Uterus (tissue), 4 donors: ENCODE measurements around the gene POC1B. TPM values are rescaled to one million over a fixed set of nuclear protein-coding genes. Genes with fewer than 3 reads are reported as not detected.

Experiments
- DNase-seq, 2 donors: peaks; one replicate each; pipeline ENCODE4 v3.0.0-alpha.2; 2019 to 2020
- H3K27ac ChIP-seq, 2 donors: fragments of 200-600 bp; sonication (generic); 1 replicate in 1 of 2; 2 replicates in 1 of 2; pipeline ENCODE4 v1.5.1; 2016 to 2018
- H3K27me3 ChIP-seq, 2 donors: fragments of 200-600 bp; sonication (generic); one replicate each; pipeline ENCODE4 v1.5.1; 2018 to 2019; ENCODE audit warnings: control low read depth in 1 of 2
- H3K36me3 ChIP-seq, 2 donors: fragments of 200-600 bp; sonication (generic); one replicate each; pipeline ENCODE4 v1.5.1; 2019; ENCODE audit warnings: control low read depth in 1 of 2
- H3K4me1 ChIP-seq, 2 donors: fragments of 200-600 bp; sonication (generic); one replicate each; pipeline ENCODE4 v1.5.1; 2018 to 2019; ENCODE audit warnings: control low read depth in 1 of 2
- H3K4me3 ChIP-seq, 2 donors: fragments of 200-600 bp; sonication (generic); 1 replicate in 1 of 2; 2 replicates in 1 of 2; pipeline ENCODE4 v1.5.1; 2018 to 2019; ENCODE audit warnings: mild to moderate bottlenecking in 1 of 2
- H3K9me3 ChIP-seq, 2 donors: fragments of 200-600 bp; sonication (generic); one replicate each; pipeline ENCODE4 v1.5.1; 2019; ENCODE audit warnings: control low read depth in 1 of 2
- CTCF ChIP-seq, 4 experiments: fragments of 200-600 bp in 2 of 4; fragments of 450-650 bp in 2 of 4; sonication (generic) in 2 of 4; IDR thresholded peaks; one replicate each; pipeline ENCODE4 v1.5.1; 2016 to 2019; ENCODE audit warnings: antibody characterized with exemption in 4 of 4, mild to moderate bottlenecking in 2 of 4, moderate library complexity in 1 of 4
- POLR2A ChIP-seq, 2 donors: fragments of 450-650 bp; IDR thresholded peaks; one replicate each; pipeline ENCODE4 v1.6.1; 2016; ENCODE audit warnings: antibody characterized with exemption in 2 of 2, mild to moderate bottlenecking in 1 of 2, moderate library complexity in 1 of 2
- intact Hi-C: fragments of 100-400 bp; cut with DNase I; formaldehyde crosslinking; loops from one replicate; pipeline ENCODE4 v1.15.1; 2023; ENCODE audit warnings: low total_unique reads
- total RNA-seq, 4 donors: library from RNA; depleted of rRNA in 3 of 4; stranded (reverse); fragments of >200 nt in 3 of 4; gene quantifications; one replicate each; pipeline versions ENCODE4 v1.1.0 to v1.2.4, GENCODE V29; 2014 to 2023
- donor health status: DM: yes; HTN: yes; CAD: no.

Gene POC1B
- total RNA-seq, 4 donors from 2014 or later = 9.7 to 36.8 (median 30.5) TPM

- DNase-seq = no peak
- Histone ChIP-seq H3K4me1 (no peaks in the 10 kb centered on the region), H3K4me3 (no peak overlapping the region), H3K9me3 (no peaks in the 10 kb centered on the region), H3K27me3 (no peaks in the 10 kb centered on the region), H3K36me3 (no peaks in the 10 kb centered on the region), H3K27ac (no peak overlapping the region)
- intact Hi-C loops = no loop called here
- TF ChIP-seq CTCF (IDR thresholded peaks at IDR 0.05) = no peak
- no peak for TF ChIP-seq POLR2A (IDR thresholded peaks at IDR 0.05)
Observed at GRCh38 chr12:89477633-89478279, 48.1 kb downstream of the POC1B start.

GRCh38 chr12:89476904-89477595 lies 48.8 kb downstream of the POC1B start:
- no peak for DNase-seq
- H3K4me3 ChIP-seq = no peak overlapping the region
- intact Hi-C loops = no loop called here

DNA sequence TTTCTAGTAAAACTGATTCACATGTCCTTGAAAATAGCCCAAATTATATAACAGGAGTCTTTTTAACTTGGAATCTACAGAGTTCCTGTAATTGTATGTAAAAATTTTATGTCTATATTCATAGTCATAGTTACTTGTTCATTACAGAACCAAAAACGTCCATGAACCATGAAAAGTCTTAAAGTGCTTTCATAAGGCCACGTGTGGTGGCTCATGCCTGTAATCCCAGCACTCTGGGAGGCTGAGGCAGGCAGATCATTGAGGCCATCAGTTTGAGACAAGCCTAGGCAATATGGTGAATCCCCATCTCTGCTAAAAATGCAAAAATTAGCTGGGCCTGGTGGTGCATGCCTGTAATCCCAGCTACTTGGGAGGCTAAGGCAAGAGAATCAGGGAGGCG lies 49.6 kb downstream of the POC1B start:
- Histone ChIP-seq H3K27me3 (no peaks in the 10 kb centered on the region), H3K9me3 (no peaks in the 10 kb centered on the region), H3K36me3 (no peaks in the 10 kb centered on the region), H3K4me1 (no peaks in the 10 kb centered on the region), H3K27ac (no peak overlapping the region), H3K4me3 (no peak overlapping the region)
- DNase-seq = no peak
- intact Hi-C loops = no loop called here
- TF ChIP-seq POLR2A (IDR thresholded peaks at IDR 0.05) (no peak), CTCF (IDR thresholded peaks at IDR 0.05) (no peak)

More at GRCh38 chr12:89476904-89477595, 48.8 kb downstream of the POC1B start:
- Histone ChIP-seq H3K36me3 (no peaks in the 10 kb centered on the region), H3K27me3 (no peaks in the 10 kb centered on the region), H3K4me1 (no peaks in the 10 kb centered on the region), H3K27ac (no peak overlapping the region), H3K9me3 (no peaks in the 10 kb centered on the region)
- TF ChIP-seq CTCF (IDR thresholded peaks at IDR 0.05) (no peak), POLR2A (IDR thresholded peaks at IDR 0.05) (no peak)

DNA sequence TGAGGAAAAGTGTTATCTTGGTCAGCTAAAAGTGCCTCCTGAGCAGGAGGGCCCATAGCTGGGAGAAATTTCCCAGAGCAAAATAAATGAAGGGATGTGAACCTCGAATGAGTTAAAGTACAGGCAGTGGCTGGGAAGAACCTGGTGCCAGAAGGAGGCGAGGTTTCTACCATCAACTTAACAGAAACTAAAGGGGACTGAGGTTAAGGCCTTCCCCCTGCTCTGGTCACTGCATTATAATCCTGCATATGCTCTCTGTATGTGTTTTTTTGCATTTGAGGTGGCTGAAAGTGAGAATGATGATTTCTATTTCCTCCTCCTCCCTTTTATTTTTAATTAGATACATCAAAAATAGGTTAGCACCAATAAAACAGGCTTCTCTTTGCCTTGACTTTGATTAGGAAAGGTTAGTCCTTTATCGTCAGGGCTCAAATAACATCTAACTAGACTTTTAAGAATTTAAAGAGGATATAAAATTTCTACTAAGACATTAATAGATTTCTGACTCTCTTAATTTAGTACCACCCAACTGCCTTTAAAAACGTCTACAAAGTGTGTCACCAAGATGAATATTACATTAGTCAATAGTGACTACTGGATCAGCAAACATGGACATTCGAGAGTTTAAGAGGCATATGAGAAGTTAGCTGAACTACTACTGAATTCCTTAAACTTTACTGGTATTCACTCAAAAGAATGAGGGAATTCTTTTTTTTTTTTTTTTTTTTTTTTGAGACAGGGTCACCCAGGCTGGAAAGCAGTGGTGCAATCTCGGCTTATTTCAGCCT lies 50.5 kb downstream of the POC1B start:
- H3K4me3 ChIP-seq = no peak overlapping the region
- DNase-seq = no peak
- H3K27ac ChIP-seq = no peak overlapping the region
- H3K36me3 ChIP-seq = no peaks in the 10 kb centered on the region
- TF ChIP-seq CTCF (IDR thresholded peaks at IDR 0.05) (no peak), POLR2A (IDR thresholded peaks at IDR 0.05) (no peak)
- intact Hi-C loops = no loop called here
- no peaks in the 10 kb centered on the region for H3K4me1 ChIP-seq
- H3K27me3 ChIP-seq = no peaks in the 10 kb centered on the region
- no peaks in the 10 kb centered on the region for H3K9me3 ChIP-seq

GRCh38 chr12:89474615-89475014 lies 51.2 kb downstream of the POC1B start:
- intact Hi-C loops = no loop called here
- Histone ChIP-seq H3K4me1 (no peaks in the 10 kb centered on the region), H3K9me3 (no peaks in the 10 kb centered on the region), H3K27me3 (no peaks in the 10 kb centered on the region), H3K27ac (no peak overlapping the region), H3K36me3 (no peaks in the 10 kb centered on the region), H3K4me3 (no peak overlapping the region)
- DNase-seq = no peak
- no peak for TF ChIP-seq POLR2A (IDR thresholded peaks at IDR 0.05)
